Activated T-helper 17 cell treated with anti-CD3 and anti-CD28 coated beads, Interleukin-2, amount 50 U/mL, for 72 hours (primary cell): ENCODE results near the gene TMEM44. TPM values are rescaled to one million over a fixed set of nuclear protein-coding genes. Genes with fewer than 3 reads are reported as not detected.
A peak's percentile ranks its signal among the peaks of the same experiment; 100 is the strongest.

Source experiments
- ATAC-seq: fragments of 150-1000 bp; cut with Tn5 transposase; replicated peaks from 2 replicates; pipeline ENCODE4 v1.10.0; 2021; ENCODE audit warnings: mild to moderate bottlenecking, moderate library complexity
- H3K27ac Mint-ChIP-seq: one replicate; pipeline ENCODE4 v1.8.0; 2022; ENCODE audit warnings: mixed read lengths
- H3K27me3 Mint-ChIP-seq: one replicate; pipeline ENCODE4 v1.8.0; 2022; ENCODE audit warnings: mixed read lengths
- H3K36me3 Mint-ChIP-seq: one replicate; pipeline ENCODE4 v1.8.0; 2022; ENCODE audit warnings: low read depth, mild to moderate bottlenecking, mixed read lengths
- H3K4me1 Mint-ChIP-seq: one replicate; pipeline ENCODE4 v1.8.0; 2022; ENCODE audit warnings: mixed read lengths
- H3K4me3 Mint-ChIP-seq: one replicate; pipeline ENCODE4 v1.8.0; 2022; ENCODE audit warnings: mild to moderate bottlenecking, mixed read lengths
- H3K9me3 Mint-ChIP-seq: one replicate; pipeline ENCODE4 v1.8.0; 2022; ENCODE audit warnings: mixed read lengths
- total RNA-seq, 2 donors: library from RNA; stranded (reverse); gene quantifications; one replicate each; pipeline ENCODE4 v1.2.3, GENCODE V29; 2022

TMEM44 gene
- 10 to 100 TPM in 1 of 2 donors, 1 to 10 TPM in 1; 6.6 to 11.1 TPM for total RNA-seq

- Mint-ChIP-seq H3K9me3 (no peaks in the 10 kb centered on the region), H3K27me3 (no peaks in the 10 kb centered on the region), H3K36me3 (no peaks in the 10 kb centered on the region), H3K4me3 (peak within 1 kb of the TSS; percentile 82), H3K4me1 (no peaks in the 10 kb centered on the region), H3K27ac (peak within 1 kb of the TSS; percentile 61)
- peak; percentile 79 for ATAC-seq
These were observed at the start of gene TMEM44 for GRCh38 chr3:194633349-194634004. TSS of gene TMEM44 (minus strand) at chr3:194633419. CDS start at chr3:194633215, 204 bp downstream.

GRCh38 chr3:194682694-194683310 lies 49.6 kb upstream of the TMEM44 start:
- ATAC-seq: peak; percentile 54
- peaks cover 28% of the 10 kb centered on the region for H3K4me1 Mint-ChIP-seq
- no peaks in the 10 kb centered on the region for H3K9me3 Mint-ChIP-seq
- peak overlapping the region; percentile 8 for H3K27ac Mint-ChIP-seq
- peaks cover 23% of the 10 kb centered on the region for H3K36me3 Mint-ChIP-seq
- H3K27me3 Mint-ChIP-seq: peaks cover 9% of the 10 kb centered on the region
- peak overlapping the region; percentile 59 for H3K4me3 Mint-ChIP-seq

- H3K27ac Mint-ChIP-seq: peak overlapping the region; percentile 8
These were observed 49.0 kb upstream of the TMEM44 start for GRCh38 chr3:194682189-194682693.

GRCh38 chr3:194680888-194681615 lies 47.8 kb upstream of the TMEM44 start:
- Mint-ChIP-seq H3K27me3 (peaks cover 9% of the 10 kb centered on the region), H3K9me3 (no peaks in the 10 kb centered on the region), H3K36me3 (peaks cover 10% of the 10 kb centered on the region), H3K27ac (no peak overlapping the region), H3K4me3 (no peak overlapping the region), H3K4me1 (peaks cover 35% of the 10 kb centered on the region)
- no peak for ATAC-seq

More at GRCh38 chr3:194682189-194682693, 49.0 kb upstream of the TMEM44 start:
- peaks cover 28% of the 10 kb centered on the region for H3K4me1 Mint-ChIP-seq
- H3K9me3 Mint-ChIP-seq: no peaks in the 10 kb centered on the region
- peak overlapping the region; percentile 59 for H3K4me3 Mint-ChIP-seq
- peaks cover 19% of the 10 kb centered on the region for H3K36me3 Mint-ChIP-seq
- ATAC-seq: no peak
- H3K27me3 Mint-ChIP-seq: peaks cover 9% of the 10 kb centered on the region

GRCh38 chr3:194676471-194676870 lies 43.3 kb upstream of the TMEM44 start:
- no peak for ATAC-seq
- H3K36me3 Mint-ChIP-seq: peaks cover 6% of the 10 kb centered on the region
- peak overlapping the region; percentile 72 for H3K27ac Mint-ChIP-seq
- H3K4me1 Mint-ChIP-seq: peaks cover 29% of the 10 kb centered on the region
- peak overlapping the region; percentile 97 for H3K4me3 Mint-ChIP-seq
- H3K9me3 Mint-ChIP-seq: no peaks in the 10 kb centered on the region
- H3K27me3 Mint-ChIP-seq: peaks cover 5% of the 10 kb centered on the region

- Mint-ChIP-seq H3K4me1 (peaks cover 34% of the 10 kb centered on the region), H3K27ac (peak overlapping the region; percentile 72), H3K9me3 (no peaks in the 10 kb centered on the region), H3K4me3 (peak overlapping the region; percentile 97), H3K36me3 (peaks cover 10% of the 10 kb centered on the region), H3K27me3 (no peaks in the 10 kb centered on the region)
- ATAC-seq: peak; percentile 76
These were observed 42.5 kb upstream of the TMEM44 start for GRCh38 chr3:194675680-194676079.

GRCh38 chr3:194675081-194675640 lies 41.9 kb upstream of the TMEM44 start:
- Mint-ChIP-seq H3K4me3 (peak overlapping the region; percentile 97), H3K36me3 (peaks cover 14% of the 10 kb centered on the region), H3K27me3 (no peaks in the 10 kb centered on the region), H3K4me1 (peaks cover 34% of the 10 kb centered on the region), H3K27ac (peak overlapping the region; percentile 72), H3K9me3 (no peaks in the 10 kb centered on the region)
- ATAC-seq: peak; percentile 76

GRCh38 chr3:194673761-194674160 lies 40.5 kb upstream of the TMEM44 start:
- H3K27ac Mint-ChIP-seq: peak overlapping the region; percentile 72
- H3K4me1 Mint-ChIP-seq: peaks cover 34% of the 10 kb centered on the region
- ATAC-seq: no peak
- no peaks in the 10 kb centered on the region for H3K27me3 Mint-ChIP-seq
- peaks cover 28% of the 10 kb centered on the region for H3K36me3 Mint-ChIP-seq
- H3K9me3 Mint-ChIP-seq: no peaks in the 10 kb centered on the region
- H3K4me3 Mint-ChIP-seq: peak overlapping the region; percentile 97

- H3K27me3 Mint-ChIP-seq: no peaks in the 10 kb centered on the region
- peaks cover 37% of the 10 kb centered on the region for H3K36me3 Mint-ChIP-seq
- peak overlapping the region; percentile 98 for H3K27ac Mint-ChIP-seq
- no peaks in the 10 kb centered on the region for H3K9me3 Mint-ChIP-seq
- peak overlapping the region; percentile 97 for H3K4me3 Mint-ChIP-seq
- H3K4me1 Mint-ChIP-seq: peaks cover 34% of the 10 kb centered on the region
- ATAC-seq: no peak
These were observed 39.7 kb upstream of the TMEM44 start for GRCh38 chr3:194672876-194673275.

GRCh38 chr3:194671900-194672808 lies 38.9 kb upstream of the TMEM44 start, which contains the start of gene LSG1:
TSS of gene LSG1 (minus strand) at chr3:194672191. CDS start at chr3:194672162, 29 bp downstream.
- Mint-ChIP-seq H3K4me1 (peaks cover 37% of the 10 kb centered on the region), H3K9me3 (no peaks in the 10 kb centered on the region), H3K4me3 (peak within 1 kb of the TSS; percentile 97), H3K36me3 (peaks cover 45% of the 10 kb centered on the region), H3K27ac (peak within 1 kb of the TSS; percentile 98), H3K27me3 (no peaks in the 10 kb centered on the region)
- peak; percentile 68 for ATAC-seq

- Mint-ChIP-seq H3K36me3 (peaks cover 51% of the 10 kb centered on the region), H3K27me3 (no peaks in the 10 kb centered on the region), H3K9me3 (no peaks in the 10 kb centered on the region), H3K4me1 (peaks cover 36% of the 10 kb centered on the region), H3K27ac (peak overlapping the region; percentile 98), H3K4me3 (peak overlapping the region; percentile 97)
- no peak for ATAC-seq
These were observed 38.3 kb upstream of the TMEM44 start for GRCh38 chr3:194671511-194671899.

- Mint-ChIP-seq H3K27ac (peak overlapping the region; percentile 1), H3K9me3 (no peaks in the 10 kb centered on the region), H3K4me1 (peaks cover 15% of the 10 kb centered on the region), H3K27me3 (no peaks in the 10 kb centered on the region), H3K36me3 (peaks cover 89% of the 10 kb centered on the region), H3K4me3 (no peak overlapping the region)
- ATAC-seq: no peak
These were observed 34.1 kb upstream of the TMEM44 start for GRCh38 chr3:194667363-194667762.

GRCh38 chr3:194664857-194665256 lies 31.6 kb upstream of the TMEM44 start:
- peaks cover 96% of the 10 kb centered on the region for H3K36me3 Mint-ChIP-seq
- H3K27me3 Mint-ChIP-seq: no peaks in the 10 kb centered on the region
- H3K4me1 Mint-ChIP-seq: peaks cover 9% of the 10 kb centered on the region
- ATAC-seq: no peak
- no peak overlapping the region for H3K27ac Mint-ChIP-seq
- no peak overlapping the region for H3K4me3 Mint-ChIP-seq
- H3K9me3 Mint-ChIP-seq: no peaks in the 10 kb centered on the region
